Measurements from ENCODE around the gene PITPNC1.

- TF ChIP-seq, protein P1, sequence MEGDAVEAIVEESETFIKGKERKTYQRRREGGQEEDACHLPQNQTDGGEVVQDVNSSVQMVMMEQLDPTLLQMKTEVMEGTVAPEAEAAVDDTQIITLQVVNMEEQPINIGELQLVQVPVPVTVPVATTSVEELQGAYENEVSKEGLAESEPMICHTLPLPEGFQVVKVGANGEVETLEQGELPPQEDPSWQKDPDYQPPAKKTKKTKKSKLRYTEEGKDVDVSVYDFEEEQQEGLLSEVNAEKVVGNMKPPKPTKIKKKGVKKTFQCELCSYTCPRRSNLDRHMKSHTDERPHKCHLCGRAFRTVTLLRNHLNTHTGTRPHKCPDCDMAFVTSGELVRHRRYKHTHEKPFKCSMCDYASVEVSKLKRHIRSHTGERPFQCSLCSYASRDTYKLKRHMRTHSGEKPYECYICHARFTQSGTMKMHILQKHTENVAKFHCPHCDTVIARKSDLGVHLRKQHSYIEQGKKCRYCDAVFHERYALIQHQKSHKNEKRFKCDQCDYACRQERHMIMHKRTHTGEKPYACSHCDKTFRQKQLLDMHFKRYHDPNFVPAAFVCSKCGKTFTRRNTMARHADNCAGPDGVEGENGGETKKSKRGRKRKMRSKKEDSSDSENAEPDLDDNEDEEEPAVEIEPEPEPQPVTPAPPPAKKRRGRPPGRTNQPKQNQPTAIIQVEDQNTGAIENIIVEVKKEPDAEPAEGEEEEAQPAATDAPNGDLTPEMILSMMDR (IDR thresholded peaks at IDR 0.05; ENCODE audit: low read length), result no peak
- TF ChIP-seq EZH2 (optimal IDR thresholded peaks at IDR 0.05; ENCODE audit: low read depth, low read length), result no peak
These were observed 110.4 kb downstream of the PITPNC1 start for GRCh38 chr17:67487506-67487905.
